Trophoblast cell (in vitro differentiated cells and primary cell): ENCODE data around the gene PTTG1IP2.

Experiments
- DNase-seq, 2 donors: peaks; one replicate each; pipeline ENCODE4 v3.0.0-alpha.2; 2016
- H2AFZ ChIP-seq: 2 replicates; pipeline ENCODE4 v1.6.1; 2013; ENCODE audit warnings: low read length, moderate library complexity, mild to moderate bottlenecking; ENCODE audit not compliant: insufficient read depth, poor library complexity
- H2AK5ac ChIP-seq: 2 replicates; pipeline ENCODE4 v1.6.1; 2013; ENCODE audit warnings: mild to moderate bottlenecking, low read length
- H2BK120ac ChIP-seq: 2 replicates; pipeline ENCODE4 v1.6.1; 2013; ENCODE audit warnings: low read length, mild to moderate bottlenecking, moderate library complexity; ENCODE audit not compliant: insufficient read depth, poor library complexity
- H2BK12ac ChIP-seq: 2 replicates; pipeline ENCODE4 v1.6.1; 2013; ENCODE audit warnings: mild to moderate bottlenecking, low read length, moderate library complexity
- H2BK5ac ChIP-seq: 2 replicates; pipeline ENCODE4 v1.6.1; 2013; ENCODE audit warnings: low read length, low read depth, moderate library complexity, mild to moderate bottlenecking; ENCODE audit not compliant: poor library complexity
- H3K14ac ChIP-seq: 2 replicates; pipeline ENCODE4 v1.6.1; 2013; ENCODE audit warnings: mild to moderate bottlenecking, low read length
- H3K18ac ChIP-seq: 2 replicates; pipeline ENCODE4 v1.6.1; 2013; ENCODE audit warnings: mild to moderate bottlenecking, low read length
- H3K23ac ChIP-seq: 2 replicates; pipeline ENCODE4 v1.6.1; 2013; ENCODE audit warnings: low read length
- H3K27ac ChIP-seq: 2 replicates; pipeline ENCODE4 v1.5.1; 2013; ENCODE audit warnings: low read depth, mild to moderate bottlenecking, inconsistent platforms, low read length, moderate library complexity
- H3K27me3 ChIP-seq: 2 replicates; pipeline ENCODE4 v1.6.1; 2013; ENCODE audit warnings: inconsistent platforms, mild to moderate bottlenecking, low read length, moderate library complexity; ENCODE audit not compliant: insufficient read depth
- H3K36me3 ChIP-seq, 2 experiments: 1 replicate in 1 of 2; 2 replicates in 1 of 2; pipeline ENCODE4 v1.6.1; 2013; ENCODE audit warnings: low read length in 2 of 2, mild to moderate bottlenecking in 2 of 2, moderate library complexity in 1 of 2; ENCODE audit not compliant: insufficient read depth in 2 of 2, control insufficient read depth in 1 of 2
- H3K4ac ChIP-seq: 2 replicates; pipeline ENCODE4 v1.6.1; 2013; ENCODE audit warnings: low read depth, mild to moderate bottlenecking, low read length, moderate library complexity
- H3K4me1 ChIP-seq, 2 experiments: 1 replicate in 1 of 2; 2 replicates in 1 of 2; pipeline ENCODE4 v1.6.1; 2013; ENCODE audit warnings: low read length in 2 of 2, mild to moderate bottlenecking in 2 of 2, moderate library complexity in 1 of 2; ENCODE audit not compliant: insufficient read depth in 2 of 2, control insufficient read depth in 1 of 2
- H3K4me2 ChIP-seq: 2 replicates; pipeline ENCODE4 v1.6.1; 2013; ENCODE audit warnings: inconsistent platforms, mild to moderate bottlenecking, low read length, moderate library complexity
- H3K4me3 ChIP-seq: 2 replicates; pipeline ENCODE4 v1.5.1; 2013; ENCODE audit warnings: mild to moderate bottlenecking, low read depth, low read length, inconsistent platforms
- H3K79me1 ChIP-seq: one replicate; pipeline ENCODE4 v1.6.1; 2013; ENCODE audit warnings: low read length
- H3K79me2 ChIP-seq: 2 replicates; pipeline ENCODE4 v1.6.1; 2013; ENCODE audit warnings: low read length, mild to moderate bottlenecking; ENCODE audit not compliant: control insufficient read depth, insufficient read depth, poor library complexity
- H3K9ac ChIP-seq: 2 replicates; pipeline ENCODE4 v1.6.1; 2013; ENCODE audit warnings: mild to moderate bottlenecking, low read length
- H3K9me3 ChIP-seq: 2 replicates; pipeline ENCODE4 v1.6.1; 2013; ENCODE audit warnings: low read depth, mild to moderate bottlenecking, control low read depth, inconsistent platforms, low read length; ENCODE audit not compliant: insufficient read depth
- H4K12ac ChIP-seq: 2 replicates; pipeline ENCODE4 v1.6.1; 2013; ENCODE audit warnings: low read depth, mild to moderate bottlenecking, low read length, moderate library complexity
- H4K8ac ChIP-seq: 2 replicates; pipeline ENCODE4 v1.6.1; 2013; ENCODE audit warnings: low read depth, mild to moderate bottlenecking, low read length, moderate library complexity
- H4K91ac ChIP-seq: one replicate; pipeline ENCODE4 v1.6.1; 2013; ENCODE audit warnings: low read depth, mild to moderate bottlenecking, low read length, moderate library complexity
- WGBS: extraction: QIAGEN DNeasy Blood & Tissue Kit; methylation state at CpG from one replicate; pipeline ENCODE4 v1.1.7; 2013; ENCODE audit warnings: missing lambda C conversion rate; ENCODE audit not compliant: insufficient read length, insufficient coverage; ENCODE audit errors: extremely low coverage; 5-methylcytosine and 5-hydroxymethylcytosine counted together

Gene PTTG1IP2

GRCh38 chr7:90552521-90552920, 83.1 kb downstream of the PTTG1IP2 start:
- Histone ChIP-seq H2AFZ (no peak overlapping the region), H3K9me3 (no peaks in the 10 kb centered on the region), H4K12ac (no peak overlapping the region), H3K4me2 (no peak overlapping the region), H3K27me3 (no peaks in the 10 kb centered on the region), H3K23ac (no peak overlapping the region), H2BK5ac (no peak overlapping the region), H3K27ac (no peak overlapping the region), H3K18ac (no peak overlapping the region), H3K79me2 (no peaks in the 10 kb centered on the region), H3K4ac (no peak overlapping the region), H3K14ac (no peak overlapping the region), H3K79me1 (no peaks in the 10 kb centered on the region), H3K9ac (no peak overlapping the region), H4K8ac (no peak overlapping the region), H2BK120ac (no peak overlapping the region), H3K4me3 (no peak overlapping the region), H3K36me3 (no peaks in the 10 kb centered on the region), H2BK12ac (no peak overlapping the region), H4K91ac (no peak overlapping the region), H3K4me1 (no peaks in the 10 kb centered on the region), H2AK5ac (no peak overlapping the region)
- DNase-seq, result peak in 1 of 2 donors; percentile 61
- WGBS, result no CpG with 5 or more reads among the region's 1 CpG

- no peak overlapping the region for H3K9ac ChIP-seq
- no peak overlapping the region for H4K8ac ChIP-seq
- no peak for DNase-seq
- no peak overlapping the region for H4K12ac ChIP-seq
- no peak overlapping the region for H3K4me2 ChIP-seq
- no peak overlapping the region for H4K91ac ChIP-seq
- H3K4me3 ChIP-seq, result no peak overlapping the region
- no peaks in the 10 kb centered on the region for H3K79me2 ChIP-seq
- no CpG with 5 or more reads among the region's 1 CpG for WGBS
- no peak overlapping the region for H2BK120ac ChIP-seq
- no peaks in the 10 kb centered on the region for H3K9me3 ChIP-seq
- H3K27me3 ChIP-seq, result no peaks in the 10 kb centered on the region
- H3K18ac ChIP-seq, result no peak overlapping the region
- no peak overlapping the region for H2BK5ac ChIP-seq
- H2AFZ ChIP-seq, result no peak overlapping the region
- H3K4me1 ChIP-seq, result no peaks in the 10 kb centered on the region
- H3K4ac ChIP-seq, result no peak overlapping the region
- H3K36me3 ChIP-seq, result no peaks in the 10 kb centered on the region
- no peaks in the 10 kb centered on the region for H3K79me1 ChIP-seq
- no peak overlapping the region for H3K27ac ChIP-seq
- no peak overlapping the region for H2AK5ac ChIP-seq
- H3K14ac ChIP-seq, result no peak overlapping the region
- no peak overlapping the region for H2BK12ac ChIP-seq
- no peak overlapping the region for H3K23ac ChIP-seq
Observed at GRCh38 chr7:90560730-90561129, 91.3 kb downstream of the PTTG1IP2 start.
